ENCODE results near the gene RCL1.
A peak's percentile ranks its signal among the peaks of the same experiment; 100 is the strongest.
"Not testable (repeated sequence)": the region's sequence is repeated elsewhere in the genome, so short reads cannot be mapped to it uniquely, and the experiment has no call there.

RCL1 gene, protein sequence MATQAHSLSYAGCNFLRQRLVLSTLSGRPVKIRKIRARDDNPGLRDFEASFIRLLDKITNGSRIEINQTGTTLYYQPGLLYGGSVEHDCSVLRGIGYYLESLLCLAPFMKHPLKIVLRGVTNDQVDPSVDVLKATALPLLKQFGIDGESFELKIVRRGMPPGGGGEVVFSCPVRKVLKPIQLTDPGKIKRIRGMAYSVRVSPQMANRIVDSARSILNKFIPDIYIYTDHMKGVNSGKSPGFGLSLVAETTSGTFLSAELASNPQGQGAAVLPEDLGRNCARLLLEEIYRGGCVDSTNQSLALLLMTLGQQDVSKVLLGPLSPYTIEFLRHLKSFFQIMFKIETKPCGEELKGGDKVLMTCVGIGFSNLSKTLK

DNA sequence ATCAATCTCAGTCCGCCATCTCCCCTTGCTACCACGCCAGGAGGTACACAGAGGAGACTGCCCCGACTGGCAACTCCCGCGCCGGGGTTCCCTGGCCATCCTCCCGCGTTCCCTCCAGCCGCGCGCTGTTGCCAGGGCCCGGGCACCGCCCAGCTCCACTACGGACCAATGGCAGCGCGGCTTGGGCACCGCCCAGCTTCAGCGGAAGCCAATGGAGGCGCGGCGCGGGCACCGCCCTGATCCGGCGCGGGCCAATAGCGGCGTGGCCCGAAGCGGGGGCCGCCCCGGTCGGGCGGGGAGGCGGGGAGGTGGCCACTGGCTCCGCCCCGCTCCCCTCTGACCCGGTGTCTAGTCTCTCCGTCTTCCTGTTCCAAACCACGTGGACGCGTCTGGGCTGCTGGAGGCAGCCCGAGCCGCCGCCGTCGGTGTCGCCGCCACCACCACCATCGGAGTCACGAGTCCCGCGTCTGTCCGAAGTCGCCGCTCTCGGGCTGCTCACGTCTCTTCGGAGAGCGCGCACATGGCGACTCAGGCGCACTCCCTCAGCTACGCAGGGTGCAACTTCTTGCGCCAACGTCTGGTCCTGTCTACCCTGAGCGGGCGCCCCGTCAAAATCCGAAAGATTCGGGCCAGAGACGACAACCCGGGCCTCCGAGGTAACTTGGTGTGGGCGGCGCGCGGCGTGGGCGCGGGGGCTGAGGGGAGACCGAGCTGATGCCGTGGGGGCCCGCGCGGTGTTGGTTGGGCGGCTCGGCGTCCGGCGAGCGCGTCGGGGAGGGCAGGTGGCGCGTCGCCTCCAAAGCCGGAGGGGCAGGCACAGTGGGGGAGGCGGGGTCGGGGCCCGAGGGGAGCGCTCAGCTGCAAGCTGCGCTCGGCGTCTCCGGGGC lies at the start of gene RCL1:
RCL1 (plus strand) TSS at position 373 of the 887 bp plus-strand sequence; CDS start at position 521, 148 bp downstream.
- peak; percentile 99 for DNase-seq (ENCODE audit: low spot score)
- TF ChIP-seq, protein P1, sequence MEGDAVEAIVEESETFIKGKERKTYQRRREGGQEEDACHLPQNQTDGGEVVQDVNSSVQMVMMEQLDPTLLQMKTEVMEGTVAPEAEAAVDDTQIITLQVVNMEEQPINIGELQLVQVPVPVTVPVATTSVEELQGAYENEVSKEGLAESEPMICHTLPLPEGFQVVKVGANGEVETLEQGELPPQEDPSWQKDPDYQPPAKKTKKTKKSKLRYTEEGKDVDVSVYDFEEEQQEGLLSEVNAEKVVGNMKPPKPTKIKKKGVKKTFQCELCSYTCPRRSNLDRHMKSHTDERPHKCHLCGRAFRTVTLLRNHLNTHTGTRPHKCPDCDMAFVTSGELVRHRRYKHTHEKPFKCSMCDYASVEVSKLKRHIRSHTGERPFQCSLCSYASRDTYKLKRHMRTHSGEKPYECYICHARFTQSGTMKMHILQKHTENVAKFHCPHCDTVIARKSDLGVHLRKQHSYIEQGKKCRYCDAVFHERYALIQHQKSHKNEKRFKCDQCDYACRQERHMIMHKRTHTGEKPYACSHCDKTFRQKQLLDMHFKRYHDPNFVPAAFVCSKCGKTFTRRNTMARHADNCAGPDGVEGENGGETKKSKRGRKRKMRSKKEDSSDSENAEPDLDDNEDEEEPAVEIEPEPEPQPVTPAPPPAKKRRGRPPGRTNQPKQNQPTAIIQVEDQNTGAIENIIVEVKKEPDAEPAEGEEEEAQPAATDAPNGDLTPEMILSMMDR (IDR thresholded peaks at IDR 0.05; ENCODE audit: extremely low read depth, missing control alignments) = no peak

DNA sequence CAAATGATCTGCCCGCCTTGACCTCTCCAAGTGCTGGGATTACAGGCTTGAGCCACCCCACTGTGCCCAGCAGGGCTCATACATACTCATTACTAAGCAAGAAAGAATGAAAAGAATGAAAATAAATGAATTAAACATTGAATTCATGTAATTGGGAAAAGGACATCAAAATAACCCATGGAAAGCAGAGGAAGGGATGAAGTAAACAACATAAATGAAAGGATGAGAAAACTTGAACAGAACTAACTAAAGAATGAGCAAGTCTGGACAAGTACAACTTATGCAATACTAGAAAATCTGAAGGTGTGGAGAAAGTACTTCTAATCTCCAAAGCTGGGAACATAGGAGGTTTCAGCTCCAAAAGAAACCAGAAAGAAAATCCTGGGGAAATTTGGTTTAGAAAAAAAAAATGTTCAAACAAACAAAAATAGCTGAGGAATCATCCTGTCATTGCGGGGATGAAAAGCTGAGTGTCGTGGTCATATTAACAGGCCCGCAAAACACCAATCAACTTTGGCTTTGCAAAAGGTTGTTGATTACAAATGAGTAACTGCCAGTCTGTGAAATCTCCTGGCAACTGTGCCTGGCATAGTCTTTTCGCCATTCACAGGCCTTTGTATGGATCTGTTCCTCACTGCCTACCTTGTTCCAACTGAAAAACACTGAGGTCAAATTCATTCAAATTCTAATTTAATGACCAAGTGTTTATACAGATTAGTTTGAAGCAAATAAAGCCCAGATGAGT lies 49.4 kb upstream of the RCL1 start:
- TF ChIP-seq, protein P1 (IDR thresholded peaks at IDR 0.05; ENCODE audit: extremely low read depth, missing control alignments) = no peak
- no peak for DNase-seq (ENCODE audit: low spot score)

DNA sequence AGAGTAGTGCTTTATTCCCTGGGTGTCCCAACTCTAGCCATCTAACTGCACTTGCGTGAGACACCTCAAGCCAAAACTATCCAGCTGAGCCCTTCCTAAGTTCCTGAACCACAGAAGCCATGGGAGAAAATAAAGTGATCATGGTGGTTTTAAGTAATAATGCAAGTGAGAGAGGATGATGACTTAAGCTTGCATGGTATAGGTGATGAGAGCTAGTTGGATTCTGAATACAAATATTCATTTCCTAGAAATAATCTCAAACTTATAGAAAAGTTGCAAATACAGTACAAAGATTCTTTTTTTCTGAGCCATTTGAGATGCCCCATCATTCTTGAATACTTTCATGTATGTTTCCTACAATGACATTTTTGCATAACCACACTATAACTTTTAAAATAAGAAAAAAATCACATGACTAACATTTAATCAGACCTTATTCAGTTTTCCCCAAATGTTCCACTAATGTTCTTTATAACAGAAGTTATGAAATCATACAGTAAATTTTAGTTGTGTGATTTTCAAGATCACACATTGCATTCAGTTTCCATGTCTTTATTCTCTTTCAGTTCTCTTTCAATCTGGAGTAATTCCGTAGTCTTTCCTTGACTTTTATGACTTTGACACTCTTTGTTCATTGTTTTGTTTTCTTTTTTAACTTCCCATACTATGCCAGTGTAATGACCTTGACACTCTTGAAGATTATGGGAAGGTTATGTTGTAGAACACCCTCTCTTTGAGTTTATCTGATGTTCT lies 46.3 kb upstream of the RCL1 start:
- no peak for DNase-seq (ENCODE audit: low spot score)
- TF ChIP-seq, protein P1 (IDR thresholded peaks at IDR 0.05; ENCODE audit: extremely low read depth, missing control alignments) = no peak

DNA sequence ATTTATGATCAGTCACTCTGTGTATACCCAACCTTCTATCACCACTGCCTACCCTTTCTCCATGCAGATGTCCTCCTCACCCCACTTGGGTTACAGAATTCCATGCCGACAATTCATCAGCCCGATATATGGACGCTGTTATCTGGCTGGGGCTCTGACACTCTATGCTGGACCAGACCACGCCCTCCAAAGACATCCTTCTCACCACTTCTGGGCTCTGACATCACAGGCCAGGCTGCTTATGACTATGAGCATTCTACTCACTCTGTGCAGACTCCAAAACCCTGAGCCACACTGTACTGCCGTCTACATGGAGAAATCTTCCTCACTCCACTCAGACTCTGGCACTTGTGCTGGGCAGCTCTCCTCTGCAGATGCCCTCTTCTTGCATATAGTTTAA lies 44.1 kb upstream of the RCL1 start:
- TF ChIP-seq, protein P1 (IDR thresholded peaks at IDR 0.05; ENCODE audit: extremely low read depth, missing control alignments) = no peak
- DNase-seq (ENCODE audit: low spot score) = no peak

DNA sequence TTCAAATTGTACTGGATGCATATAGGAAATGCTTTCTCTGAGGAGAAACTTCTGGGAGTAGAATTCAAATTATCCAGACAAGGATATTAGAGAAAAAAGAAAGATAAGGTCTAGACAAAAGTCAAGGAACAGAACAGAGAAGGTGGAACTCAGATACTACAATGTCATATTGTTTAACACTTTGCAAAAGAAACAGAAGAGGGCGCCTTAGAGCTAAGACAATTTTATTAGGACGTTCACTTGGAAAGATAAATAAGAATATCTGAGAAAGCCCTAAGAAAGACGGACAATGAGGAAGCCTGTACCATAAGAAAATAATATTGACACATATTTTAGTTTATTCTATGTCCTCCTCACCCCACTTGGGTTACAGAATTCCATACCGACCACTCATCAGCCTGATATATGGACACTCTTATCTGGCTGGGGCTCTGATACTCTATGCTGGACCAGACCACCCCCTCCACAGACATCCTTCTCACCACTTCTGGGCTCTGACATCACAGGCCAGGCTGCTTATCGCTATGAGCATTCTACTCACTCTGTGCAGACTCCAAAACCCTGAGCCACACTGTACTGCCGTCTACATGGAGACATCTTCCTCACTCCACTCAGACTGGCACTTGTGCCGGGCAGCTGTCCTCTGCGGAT lies 42.6 kb upstream of the RCL1 start:
- TF ChIP-seq, protein P1 (IDR thresholded peaks at IDR 0.05; ENCODE audit: extremely low read depth, missing control alignments) = peak; percentile 42
- peak; percentile 46 for DNase-seq (ENCODE audit: low spot score)

DNA sequence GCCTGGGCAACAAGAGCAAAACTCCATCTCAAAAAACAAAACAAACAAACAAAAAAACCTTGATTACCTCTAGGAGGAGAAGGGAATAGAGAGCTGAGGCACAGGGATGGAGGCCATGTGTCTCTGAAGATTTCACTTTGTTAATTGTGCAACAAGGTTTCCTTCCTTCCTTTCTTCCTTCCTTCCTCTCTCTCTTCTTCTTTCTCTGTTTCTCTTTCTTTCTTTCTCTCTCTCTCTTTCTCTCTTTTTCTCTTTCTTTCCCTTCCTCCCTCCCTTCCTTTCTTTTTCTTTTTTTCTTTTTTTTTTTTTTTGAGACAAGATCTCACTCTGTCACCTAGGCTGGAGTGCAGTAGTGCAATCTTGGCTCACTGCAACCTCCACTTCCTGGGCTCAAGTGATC lies 38.2 kb upstream of the RCL1 start:
- DNase-seq (ENCODE audit: low spot score) = not testable (repeated sequence)

All from GM20000 (cell line).